MV-4-11 (cell line): ENCODE data around the gene SNAP29.
"Not testable (repeated sequence)": the region's sequence is repeated elsewhere in the genome, so short reads cannot be mapped to it uniquely, and the experiment has no call there.

Source experiments
- DNase-seq: peaks from one replicate; lab custom pipeline; 2025; lab: John Stamatoyannopoulos, UW

SNAP29 gene

DNA sequence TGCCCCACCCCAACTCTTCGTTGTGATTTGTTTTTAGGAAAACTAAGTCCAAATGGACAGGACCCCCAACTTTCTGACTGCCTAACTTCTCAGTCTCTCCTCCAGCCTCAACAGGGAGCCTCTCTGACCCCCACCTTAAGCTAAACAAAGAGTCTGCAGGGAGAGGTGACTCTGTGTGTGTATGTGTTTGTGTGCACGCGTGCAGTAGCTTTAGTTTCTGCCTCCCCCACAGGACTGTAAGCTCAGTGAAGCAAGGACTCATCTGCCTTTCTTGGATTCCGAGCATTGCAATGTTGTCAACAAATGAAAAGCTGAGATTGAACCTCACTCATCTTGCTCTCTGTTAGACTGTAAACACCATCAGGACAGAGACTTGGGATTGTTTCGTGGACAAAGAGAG, 7.9 kb downstream of the SNAP29 start:
- DNase-seq = no peak

DNA sequence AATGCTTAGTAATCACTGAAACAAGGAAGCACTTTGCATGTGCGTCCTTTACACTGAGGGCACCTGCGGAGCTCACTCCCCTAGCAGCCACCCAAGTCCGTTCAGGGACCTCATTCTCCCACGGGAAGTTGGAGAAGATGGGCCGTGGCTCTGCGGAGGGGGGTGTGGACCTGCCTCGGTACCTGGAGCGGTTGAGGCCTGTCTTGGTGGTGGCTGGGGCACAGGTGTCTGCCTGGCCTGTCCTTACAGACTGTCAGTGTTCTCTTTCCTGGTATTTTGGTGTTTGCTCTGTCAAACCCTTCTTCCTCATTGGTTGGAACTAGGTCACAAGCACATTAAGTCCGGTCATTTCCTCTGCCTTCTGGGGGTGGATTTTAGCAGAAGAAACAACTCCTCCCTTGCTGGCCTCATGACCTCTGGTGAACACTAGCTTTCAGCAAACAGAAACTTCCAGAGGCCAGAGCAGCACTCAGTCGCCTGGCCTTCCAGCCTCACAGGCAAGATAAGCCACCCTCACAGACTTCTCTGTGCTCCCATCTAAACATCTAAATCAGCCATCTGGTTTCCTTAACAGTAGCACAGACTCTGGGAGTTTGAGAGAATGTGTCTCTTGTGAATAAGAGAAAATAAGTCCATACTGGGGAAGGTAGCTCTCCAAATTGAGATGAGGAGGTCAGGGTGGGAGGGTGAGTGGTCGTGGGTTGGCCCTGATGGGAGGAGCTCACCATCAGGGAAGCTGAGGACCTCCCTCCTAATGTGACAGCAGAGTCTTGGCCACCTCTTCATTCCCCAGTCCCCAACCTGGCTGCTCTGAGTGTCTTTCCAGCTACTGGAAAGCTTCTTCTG, 8.6 kb downstream of the SNAP29 start:
- DNase-seq = peak; percentile 80

DNA sequence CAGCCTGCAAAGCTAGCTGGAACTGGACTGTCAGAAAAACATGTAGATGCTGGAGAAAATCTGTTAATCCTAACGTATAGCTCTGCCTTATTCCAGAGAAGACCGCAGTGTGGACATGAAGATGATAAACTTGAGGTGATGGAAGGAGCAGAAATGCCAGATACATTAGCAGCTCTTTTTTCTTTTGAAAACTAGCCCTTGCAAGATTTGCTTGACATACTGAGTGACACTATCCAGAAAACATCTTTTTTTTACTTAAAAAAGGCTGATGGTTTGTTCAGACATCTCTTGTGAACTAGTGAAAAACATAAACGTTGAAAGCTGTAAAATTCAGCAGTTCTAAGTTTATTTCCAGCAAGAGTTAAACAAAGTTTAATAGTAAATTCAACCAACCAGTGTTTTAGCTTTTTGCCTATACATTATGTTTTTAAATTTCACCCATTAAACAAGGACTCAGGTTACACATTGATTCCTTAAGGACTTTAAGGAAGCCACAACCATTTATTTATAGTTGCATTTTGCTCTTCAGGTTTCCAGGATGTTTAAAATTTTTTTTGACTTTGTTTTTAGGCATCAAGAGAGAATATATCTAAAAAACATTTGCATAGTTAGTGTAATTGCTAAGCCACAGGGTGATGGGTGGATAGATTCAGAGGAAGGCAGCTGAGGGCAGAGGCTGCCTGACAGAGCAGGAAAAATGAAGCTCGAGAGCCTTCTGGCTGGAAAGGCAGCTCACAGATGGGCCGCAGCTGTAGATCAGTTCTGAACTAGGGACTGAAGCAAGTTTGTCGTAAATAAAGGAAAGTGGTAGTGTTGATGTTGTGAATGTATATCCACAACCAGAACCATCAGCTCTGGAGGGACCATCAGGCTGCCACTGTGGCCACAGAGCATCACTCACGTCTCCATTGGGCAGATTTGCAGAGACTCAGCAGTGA, 9.5 kb downstream of the SNAP29 start:
- DNase-seq = no peak

DNA sequence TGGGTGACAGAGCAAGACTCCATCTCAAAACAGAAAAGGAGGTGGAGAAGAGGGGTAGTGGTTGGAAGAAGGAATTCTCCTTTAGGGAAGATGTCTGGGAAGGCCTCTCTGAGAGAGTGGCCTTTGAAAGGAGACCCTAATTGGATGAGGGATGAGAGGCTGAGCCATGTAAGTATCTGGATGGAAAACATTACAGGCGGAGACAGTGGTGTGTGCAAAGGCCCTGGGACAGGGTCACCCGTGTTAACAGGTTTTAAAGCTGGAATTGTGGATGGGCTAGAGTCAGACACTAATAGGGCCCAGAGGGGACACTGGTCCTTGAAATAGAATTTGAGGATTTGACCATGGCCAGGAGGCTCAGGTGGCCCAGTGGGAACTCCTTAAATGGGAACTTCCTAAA, 10.4 kb downstream of the SNAP29 start:
- DNase-seq = no peak

DNA sequence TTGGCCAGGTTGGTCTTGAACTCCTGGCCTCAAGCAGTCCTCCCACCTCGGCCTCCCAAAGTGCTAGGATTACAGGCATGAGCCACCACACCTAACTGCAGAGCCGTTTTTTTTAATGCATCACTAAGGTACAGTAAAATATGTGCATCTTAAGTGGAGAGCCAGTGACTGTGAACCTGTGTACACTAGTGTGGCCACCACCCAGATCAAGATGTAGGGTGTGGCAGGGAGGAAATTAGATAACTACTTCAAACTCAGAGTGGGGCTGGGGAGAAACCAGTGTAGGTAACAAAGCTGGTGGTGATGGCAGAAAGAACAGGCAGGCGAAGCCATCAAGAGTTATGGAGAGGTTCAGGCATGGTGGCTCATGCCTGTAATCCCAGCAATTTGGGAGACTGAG, 14.4 kb downstream of the SNAP29 start:
- DNase-seq = no peak

DNA sequence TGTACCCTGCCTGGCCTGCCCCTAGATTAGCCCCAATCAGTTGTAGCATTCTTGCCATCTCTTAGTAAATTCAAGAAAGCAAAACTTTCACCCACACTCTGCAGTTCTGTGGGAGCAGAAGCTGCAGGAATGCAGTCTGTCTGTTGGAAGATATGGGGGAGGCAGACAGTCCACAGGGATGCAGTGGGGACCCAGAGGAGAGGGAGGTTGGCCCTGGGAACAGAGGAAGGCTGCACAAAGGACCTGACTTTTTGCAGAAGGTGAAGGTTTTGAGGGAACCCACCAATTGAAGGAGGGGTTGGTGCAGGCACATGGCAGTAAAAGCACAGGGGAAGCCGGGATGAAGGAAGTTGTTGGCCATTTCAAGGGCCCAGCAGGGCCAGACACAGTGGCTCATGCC, 16.5 kb downstream of the SNAP29 start:
- no peak for DNase-seq

DNA sequence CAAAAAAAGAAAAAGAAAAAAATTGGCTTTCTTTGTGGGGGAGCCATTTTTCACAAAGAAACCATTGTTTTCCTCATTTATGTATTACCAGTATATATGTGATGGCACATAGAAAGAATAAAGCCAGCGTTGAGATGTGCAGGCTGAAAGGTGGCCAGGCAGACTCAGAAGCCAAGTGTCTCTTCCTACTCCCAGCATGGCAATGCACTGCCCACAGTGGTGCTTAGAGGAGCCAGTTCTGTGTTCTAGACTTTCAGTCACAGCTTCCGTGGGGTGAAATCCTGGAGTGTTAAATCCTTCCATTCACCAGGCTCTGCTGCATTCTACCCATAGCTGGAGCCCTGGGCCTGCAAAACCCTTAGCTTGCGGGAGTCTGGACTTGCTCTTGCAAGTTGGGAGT, 18.9 kb downstream of the SNAP29 start:
- DNase-seq = no peak

DNA sequence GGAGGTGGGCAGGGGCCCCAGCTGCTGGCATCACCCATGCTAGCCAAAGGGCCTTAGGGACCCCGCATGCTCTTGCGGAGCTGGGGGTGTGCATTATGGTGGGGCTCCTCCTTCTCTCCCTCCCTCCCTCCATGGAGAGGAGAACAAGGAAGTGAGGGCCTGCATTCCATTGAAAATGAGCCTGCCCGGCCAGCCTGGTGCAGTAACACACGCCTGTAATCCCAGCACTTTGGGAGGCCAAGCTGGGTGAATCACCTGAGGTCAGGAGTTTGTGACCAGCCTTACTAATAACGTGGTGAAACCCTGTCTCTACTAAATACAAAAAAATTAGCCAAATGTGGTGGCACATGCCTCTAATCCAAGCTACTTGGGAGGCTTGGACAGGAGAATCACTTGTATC, 22.4 kb downstream of the SNAP29 start:
- DNase-seq = no peak

DNA sequence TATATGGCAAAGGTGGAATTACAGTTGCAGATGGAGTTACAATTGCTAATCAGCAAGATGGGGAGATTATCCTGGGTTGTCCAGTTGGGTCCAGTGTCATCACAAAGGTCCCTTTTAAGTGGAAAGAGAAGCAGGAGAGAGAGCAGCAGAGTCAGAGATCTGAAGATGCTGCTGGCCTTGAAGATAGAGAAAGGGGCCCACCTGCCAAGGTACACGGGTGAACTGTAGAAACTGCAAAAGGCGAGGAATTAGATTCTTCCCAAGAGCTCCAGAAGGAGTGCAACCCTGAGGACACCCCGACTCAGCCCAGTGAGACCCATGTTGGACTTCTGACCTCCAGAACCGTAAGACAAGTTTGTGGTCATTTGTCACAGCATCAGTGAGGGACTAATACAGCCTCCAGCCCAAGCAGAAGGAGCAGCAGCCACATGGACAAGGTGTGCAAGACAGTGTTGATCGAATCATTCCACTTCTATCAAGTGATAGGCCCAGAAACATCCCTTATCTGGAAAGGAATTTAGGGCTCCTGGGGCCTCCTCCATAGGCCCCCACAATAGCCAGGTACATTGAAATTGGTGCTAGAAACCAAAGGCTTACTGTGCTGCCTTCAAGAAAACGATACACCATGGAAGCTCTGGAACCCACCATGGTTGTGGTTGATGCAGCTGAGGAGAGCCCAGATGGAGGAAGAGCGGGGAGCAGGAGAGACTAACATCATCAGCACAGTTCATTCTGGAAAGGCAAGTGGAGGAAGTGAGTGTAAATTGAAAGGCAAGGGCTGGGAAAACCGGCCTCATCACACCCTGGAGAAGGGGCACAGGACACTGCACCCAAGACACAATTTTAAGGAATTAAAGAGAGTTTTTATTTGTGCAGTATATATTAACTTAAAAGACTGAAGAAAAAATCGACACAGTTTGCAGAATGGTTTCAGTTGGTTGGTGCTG, 23.3 kb downstream of the SNAP29 start:
- no peak for DNase-seq

DNA sequence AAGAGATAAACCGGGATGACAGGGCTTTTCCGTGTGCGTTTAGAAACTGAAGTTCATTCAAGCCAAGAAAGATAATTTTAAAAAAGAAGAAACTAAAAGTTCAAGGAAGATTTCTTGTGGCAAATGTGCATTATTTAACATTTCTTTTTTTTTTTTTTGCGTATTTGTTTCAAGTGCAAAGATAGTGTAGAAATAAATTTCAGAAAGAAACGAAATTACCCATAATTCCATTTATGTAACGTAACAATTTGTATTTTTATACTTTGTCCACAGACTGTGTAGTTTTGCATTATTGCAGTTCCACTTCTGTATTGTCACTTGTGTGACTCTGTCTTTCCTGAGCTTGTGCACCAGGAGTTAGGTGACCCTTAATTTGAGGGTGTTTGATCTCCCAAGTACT, 24.0 kb downstream of the SNAP29 start:
- peak; percentile 34 for DNase-seq

DNA sequence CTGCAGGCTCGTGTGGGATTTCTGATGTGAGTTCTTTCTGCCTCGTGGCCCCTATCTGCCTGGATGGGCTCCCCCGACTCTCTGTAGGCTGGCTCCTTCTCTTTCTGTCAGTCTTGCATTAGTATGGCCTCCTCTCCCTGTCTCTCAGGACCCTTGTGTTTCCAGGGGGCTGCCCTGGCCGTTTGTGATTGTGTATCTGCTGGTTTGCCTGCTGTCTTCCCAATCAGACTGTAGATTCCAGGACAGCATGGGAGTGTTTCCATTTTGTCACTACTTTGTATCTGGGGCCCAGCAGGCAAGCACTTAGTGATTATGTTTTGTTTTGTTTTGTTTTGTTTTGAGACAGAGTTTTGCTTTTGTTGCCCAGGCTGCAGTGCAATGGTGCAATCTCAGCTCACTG, 25.6 kb downstream of the SNAP29 start:
- DNase-seq = no peak

DNA sequence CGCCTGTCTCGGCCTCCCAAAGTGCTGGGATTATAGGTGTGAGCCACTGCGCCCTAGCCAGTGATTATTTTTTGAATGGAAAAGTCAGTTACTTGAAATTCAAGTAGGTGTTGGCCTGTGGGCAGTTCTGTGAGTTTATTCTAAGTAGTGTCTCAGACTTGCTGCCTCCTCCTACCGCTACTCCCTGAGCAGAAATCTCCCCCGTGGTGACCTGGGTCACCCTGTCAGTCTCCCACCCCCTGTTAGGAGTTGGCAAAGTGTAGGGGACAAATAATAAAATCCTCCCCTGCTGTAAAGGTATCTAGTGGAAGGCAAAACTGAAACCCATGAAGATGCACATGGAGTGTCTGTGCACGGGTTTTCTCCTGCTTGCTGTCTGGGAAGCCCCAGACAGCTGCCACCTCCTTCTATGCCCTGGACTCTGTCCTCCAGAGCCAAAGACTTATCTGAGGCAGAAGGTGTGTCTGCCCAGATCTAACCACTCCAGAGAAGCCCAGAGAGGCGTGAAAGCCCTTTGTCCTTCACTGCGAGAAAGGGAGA, 26.3 kb downstream of the SNAP29 start:
- no peak for DNase-seq

DNA sequence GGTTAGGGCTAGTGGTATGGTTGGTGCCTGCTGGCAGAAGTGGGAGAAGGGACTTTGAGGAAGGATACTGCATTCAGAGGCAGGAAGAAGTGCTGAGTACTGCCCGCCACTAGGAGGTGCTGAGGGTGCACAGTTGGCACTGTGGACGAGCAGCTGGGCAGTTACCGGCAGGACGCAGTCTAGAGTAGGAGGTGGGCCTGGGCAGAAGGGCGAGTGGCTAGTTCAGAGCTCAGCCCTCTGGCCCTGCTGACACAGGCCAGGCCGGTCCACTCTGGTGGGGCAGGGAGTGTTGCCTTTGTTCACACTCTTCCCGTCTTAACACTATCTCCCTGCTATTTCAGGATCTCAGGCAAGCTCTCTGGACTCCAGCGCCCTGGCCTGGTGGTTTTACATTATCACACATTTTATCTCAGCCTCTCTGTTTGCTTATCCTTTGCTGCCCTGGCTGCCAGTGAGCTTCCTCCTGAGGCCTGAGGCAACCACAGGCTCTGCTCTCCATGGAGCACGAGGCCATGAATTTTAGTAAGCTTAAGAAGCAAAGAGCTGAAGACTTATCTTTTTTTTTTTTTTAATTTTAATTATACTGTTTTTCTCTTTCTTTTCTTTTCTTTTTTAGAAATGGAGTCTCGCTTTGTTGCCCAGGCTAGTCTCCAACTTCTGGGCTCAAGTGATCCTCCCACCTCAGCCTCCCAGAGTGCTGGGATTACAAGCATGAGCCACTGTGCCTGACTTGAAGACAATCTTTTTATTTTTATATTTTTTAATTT, 26.9 kb downstream of the SNAP29 start:
- peak; percentile 85 for DNase-seq

DNA sequence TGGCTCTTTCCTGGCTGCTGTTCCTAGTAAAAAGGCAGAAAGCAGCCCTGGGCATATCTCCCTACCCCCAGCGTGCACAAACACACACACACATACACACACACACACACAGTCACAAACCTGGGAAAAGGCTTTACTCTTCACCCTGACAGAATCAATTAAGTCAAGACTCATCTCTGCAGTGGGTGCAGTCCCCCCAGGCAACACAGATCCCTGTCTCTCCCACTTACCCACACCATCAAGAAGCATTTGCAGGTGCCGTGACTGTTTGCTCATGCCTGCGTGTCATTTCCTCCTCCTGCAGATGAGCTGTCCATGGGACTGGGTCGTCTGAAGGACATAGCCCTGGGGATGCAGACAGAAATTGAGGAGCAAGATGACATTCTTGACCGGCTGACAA, 28.6 kb downstream of the SNAP29 start:
- DNase-seq = no peak

DNA sequence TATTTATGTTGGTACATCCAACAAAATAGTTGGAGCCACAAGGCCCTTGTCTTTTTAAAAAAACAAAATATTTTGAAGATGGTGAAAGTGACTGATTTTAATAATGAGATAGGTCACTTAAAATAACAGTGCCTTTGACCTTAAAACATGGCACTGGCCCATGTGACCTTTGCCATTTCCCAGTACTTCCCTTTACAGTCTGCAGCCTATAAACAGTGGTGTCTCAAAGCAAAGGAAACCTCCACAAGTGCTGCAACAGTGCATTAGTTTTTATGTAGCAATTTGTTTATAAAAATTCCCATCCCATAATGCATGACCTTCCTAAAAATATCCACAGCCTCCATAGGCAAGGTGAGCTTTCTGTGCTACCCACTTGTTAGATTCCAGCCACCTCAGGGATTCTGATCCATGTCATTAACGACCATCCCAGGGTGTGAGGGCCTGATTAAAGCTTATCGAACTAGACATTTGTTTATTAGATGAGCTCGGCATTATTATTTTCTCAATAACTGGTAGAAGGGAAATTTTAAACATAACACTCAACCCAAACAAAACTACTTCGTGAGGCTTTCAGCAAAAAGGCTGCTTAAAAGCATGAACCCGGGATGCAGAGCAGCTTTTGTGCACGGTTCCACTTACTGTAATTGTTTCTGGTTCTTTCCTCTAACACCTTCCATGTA, 30.4 kb downstream of the SNAP29 start:
- peak; percentile 30 for DNase-seq

DNA sequence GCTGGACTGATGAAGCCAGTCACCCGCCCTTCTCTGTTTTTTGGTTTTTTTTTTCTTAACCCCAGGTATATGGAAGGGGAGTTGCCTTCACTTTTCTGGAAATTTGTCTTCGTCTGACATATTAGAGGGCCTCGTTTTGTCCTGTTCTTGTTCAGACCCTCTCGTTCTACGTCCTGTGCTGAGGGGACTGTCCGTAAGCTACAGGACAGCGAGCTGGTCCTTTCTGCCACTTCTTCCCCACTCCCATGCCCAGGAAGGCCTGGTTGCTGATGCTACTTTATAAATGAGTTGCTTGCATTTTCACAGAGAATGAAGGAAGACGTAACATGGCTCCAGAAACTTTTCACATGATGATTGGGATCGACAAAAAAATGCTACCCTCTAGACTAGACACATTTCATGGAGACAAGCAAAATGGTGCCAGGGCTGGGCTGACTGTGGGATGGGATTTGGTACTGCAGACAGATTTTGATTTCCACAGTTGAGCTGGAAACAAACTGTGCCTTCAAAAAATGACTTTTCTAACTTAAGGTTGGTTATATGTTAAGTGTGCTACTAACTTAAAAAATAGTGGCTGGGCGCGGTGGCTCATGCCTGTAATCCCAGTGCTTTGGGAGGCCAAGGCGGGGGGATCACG, 31.2 kb downstream of the SNAP29 start:
- DNase-seq = no peak

DNA sequence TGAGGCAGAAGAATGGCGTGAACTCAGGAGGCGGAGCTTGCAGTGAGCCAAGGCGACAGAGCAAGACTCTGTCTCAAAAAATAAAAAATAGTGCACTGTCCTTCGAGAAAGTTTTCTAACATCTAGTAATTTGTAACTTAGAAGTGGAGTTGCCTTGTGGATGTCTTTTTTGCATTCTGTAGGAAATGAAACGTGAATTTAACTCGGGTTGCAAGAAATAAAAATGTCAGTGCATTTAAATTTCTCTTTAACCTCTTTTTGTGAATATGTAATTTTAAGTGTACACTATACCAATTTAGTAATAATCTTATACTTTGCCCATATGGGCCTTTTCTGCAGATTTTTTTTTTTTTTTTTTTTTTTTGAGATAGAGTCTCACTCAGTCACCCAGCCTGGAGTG, 32.2 kb downstream of the SNAP29 start:
- DNase-seq = no peak

DNA sequence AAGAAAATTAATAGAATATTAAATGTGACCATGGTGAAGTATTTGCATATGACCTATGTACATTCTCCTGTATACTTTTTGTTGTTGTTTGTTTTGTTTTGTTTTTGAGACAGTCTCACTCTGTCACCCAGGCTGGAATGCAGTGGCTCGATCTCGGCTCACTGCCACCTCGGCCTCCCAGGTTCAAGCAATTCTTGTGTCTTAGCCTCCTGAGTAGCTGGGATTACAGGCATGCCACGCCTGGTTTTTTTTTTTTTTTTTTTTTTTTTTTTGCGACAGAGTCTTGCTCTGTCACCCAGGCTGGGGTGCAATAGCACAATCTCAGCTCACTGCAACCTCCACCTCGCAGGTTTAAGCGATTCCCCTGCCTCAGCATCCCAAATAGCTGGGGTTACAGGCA, 38.9 kb downstream of the SNAP29 start:
- DNase-seq = not testable (repeated sequence)

DNA sequence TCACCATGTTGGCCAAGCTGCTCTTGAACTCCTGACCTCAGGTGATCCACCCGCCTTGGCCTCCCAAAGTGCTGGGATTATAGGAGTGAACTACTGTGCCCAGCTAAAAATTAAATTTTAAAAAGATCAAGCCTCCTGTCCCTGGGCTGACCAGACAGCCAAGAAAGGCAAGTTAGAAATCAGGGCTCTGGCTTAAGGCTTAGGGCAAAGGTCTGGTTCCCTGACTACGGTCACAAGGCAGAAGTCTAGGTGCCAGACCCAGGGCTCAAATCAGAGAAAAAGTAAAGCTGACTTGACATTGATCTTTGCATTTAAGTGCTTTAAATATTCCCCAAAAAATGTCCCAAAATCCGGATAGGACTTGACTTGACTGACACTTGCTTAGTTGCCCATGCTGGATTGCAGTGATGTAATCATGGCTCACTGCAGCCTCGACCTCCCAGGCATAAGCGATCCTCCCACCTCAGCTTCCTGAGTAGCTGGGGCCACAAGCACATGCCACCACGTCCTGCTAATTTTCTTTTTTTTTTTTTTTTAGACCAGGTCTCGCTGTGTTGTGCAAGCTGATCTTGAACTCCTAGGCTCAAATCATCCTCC, 41.1 kb downstream of the SNAP29 start:
- no peak for DNase-seq
